ENCODE data around the gene EDC4.
"Not testable (repeated sequence)": the region's sequence is repeated elsewhere in the genome, so short reads cannot be mapped to it uniquely, and the experiment has no call there.

EDC4 gene

GRCh38 chr16:67853670-67854069 is 19.2 kb upstream of the EDC4 start:
- DNase-seq (ENCODE audit: low spot score): no peak

DNA sequence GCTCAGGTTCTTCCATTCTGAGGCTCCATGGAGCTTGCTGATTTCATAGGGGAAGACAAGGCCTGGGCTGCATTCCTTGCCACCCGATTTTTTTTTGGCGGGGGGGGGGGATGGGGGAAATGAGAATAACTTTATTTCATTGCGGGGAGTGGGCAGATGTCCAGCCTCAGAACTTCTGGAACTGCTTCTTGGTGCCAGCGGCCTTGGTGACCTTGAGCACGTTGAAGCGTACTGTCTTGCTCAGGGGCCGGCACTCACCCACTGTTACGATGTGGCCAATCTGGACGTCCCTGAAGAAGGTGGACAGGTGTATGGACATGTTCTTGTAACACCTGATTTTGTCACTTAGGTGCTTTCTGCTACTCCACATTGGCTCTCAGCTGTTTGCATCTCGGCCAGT is 17.1 kb upstream of the EDC4 start:
- no peak for DNase-seq (ENCODE audit: low spot score)

- no peak for DNase-seq (ENCODE audit: low spot score)
These were observed 15.8 kb upstream of the EDC4 start for GRCh38 chr16:67856927-67857546.

GRCh38 chr16:67857547-67858233 is 15.2 kb upstream of the EDC4 start:
- DNase-seq (ENCODE audit: low spot score): no peak

- DNase-seq (ENCODE audit: low spot score): no peak
These were observed 14.4 kb upstream of the EDC4 start for GRCh38 chr16:67858500-67858899.

DNA sequence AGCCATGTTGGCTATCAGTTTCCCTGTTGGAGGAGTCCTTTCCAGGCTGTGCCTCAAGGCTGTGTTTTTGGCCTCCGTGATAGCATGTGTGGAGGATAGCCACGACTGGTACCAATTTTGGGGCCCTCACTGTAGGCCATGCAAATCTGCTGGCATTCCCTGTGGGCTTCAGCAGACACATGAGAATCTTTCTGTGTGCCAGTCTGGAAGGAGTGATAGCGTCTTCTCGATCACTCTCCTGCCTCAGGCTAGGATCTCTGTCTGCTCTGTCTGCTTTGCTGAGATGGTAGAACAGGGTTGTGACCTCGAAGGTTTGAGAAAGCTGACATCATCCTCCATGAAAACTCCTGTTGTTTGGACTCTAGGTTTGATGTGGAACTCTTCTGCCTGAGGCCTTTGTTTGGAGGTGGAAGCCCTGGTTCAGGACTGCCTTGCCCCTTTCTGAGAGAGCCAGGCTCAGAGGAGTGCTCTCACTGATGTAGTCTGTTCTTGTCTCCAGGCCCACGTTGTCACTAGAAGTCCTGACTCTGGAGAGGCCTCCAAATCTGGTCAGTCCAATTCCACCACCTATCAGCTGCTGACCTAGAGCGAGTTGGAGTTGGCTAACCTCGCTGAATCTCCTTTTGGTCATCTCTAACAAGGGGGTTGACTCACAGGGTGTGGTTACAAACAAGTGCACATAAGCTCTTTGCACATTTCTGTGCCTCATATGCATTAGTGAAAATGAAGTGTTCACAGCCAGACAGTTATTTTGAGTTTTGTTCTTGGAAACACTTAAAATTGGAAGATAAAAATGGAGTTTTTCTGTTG is 12.1 kb upstream of the EDC4 start:
- no peak for DNase-seq (ENCODE audit: low spot score)

DNA sequence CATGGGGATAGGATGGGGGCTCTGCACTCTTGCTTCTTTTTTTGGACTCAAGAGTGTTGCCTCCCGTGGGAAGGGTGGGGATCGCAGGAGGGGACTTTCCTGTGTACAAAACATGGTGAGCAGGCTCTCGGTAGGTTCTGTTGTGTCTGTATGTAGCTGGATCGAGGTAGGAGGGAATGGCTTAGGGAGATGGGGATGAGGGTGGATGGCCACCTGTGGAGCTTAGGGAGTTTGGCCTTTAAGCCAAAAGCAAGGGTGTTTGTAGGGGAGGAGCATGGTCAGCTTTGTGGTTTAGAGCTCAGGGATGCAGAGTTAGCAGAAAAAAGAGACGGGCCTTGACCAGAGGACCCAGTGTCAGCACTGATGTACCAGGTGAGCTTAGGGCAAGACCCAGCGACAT is 11.0 kb upstream of the EDC4 start:
- no peak for DNase-seq (ENCODE audit: low spot score)

GRCh38 chr16:67862623-67863583 is 9.9 kb upstream of the EDC4 start:
- no peak for DNase-seq (ENCODE audit: low spot score)

DNA sequence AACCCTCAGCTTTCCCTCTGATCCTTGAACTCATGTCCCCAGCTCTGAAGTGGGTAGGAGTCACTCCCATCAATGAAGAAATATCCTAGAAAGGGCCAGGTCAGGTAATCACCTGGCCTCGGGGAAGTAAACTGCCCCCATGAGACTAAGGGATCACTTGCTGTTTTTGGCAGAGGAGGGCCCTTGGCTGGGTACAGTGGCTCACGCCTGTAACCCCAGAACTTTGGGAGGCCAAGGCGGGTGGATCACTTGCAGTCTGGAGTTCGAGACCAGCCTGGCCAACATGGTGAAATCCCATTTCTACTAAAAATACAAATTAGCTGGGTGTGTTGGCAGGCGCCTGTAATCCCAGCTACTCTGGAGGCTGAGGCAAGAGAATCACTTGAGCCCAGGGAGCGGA is 8.8 kb upstream of the EDC4 start:
- DNase-seq (ENCODE audit: low spot score): not testable (repeated sequence)

DNA sequence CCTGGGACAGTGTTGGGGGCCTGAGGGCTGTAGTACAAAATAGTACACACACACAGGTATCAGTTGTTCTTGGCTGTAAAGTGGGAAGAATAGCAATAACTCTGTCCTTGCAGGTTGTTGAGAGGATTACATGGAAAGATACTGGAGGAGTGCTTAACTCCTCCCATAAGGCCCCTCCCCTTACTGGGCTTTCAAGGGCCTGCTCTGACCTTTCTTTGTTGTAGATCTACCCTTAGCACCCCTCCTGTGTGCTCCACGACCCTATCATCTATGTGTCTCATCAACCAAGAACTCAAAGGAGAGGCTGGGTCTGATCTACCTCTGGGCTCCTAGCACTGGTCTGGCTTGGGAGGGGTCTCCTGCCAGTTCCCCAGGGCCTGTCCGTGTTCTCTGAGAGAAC is 8.3 kb upstream of the EDC4 start:
- no peak for DNase-seq (ENCODE audit: low spot score)

DNA sequence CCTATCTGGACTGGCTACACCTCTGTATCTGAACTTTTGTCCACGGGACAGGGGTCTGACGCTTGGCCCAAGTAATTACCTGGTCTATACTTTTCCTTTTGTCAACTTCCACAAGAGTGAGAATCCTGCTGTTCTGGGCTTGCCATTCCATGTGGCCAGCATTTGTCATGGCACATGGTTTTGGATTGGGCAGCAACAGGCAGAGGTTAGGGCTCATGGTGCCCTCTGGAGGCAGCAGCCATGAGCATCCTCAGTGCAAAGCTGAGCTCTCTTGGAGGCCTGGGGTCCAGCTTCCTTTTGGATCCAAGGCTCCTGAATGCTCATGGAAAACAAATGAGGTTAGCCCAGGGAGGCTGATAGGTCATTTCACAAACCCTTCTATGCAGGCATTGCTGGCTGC is 7.5 kb upstream of the EDC4 start:
- peak; percentile 58 for DNase-seq (ENCODE audit: low spot score)

DNA sequence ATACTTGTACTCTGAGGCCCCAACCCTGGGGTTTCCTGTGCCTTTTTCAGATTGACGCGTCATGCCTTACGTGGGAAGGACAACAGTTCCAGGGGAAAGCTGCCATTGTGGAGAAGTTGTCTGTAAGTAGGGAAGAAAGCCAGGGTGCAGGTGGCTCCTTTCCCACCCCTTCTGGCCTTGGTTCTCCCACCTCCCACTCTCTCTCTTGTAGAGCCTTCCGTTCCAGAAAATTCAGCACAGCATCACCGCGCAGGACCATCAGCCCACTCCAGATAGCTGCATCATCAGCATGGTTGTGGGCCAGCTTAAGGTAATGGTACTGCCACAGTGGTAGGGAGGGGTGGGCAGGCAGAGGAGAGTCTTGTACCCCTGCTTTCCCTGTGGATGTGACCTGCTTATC is 4.6 kb upstream of the EDC4 start:
- no peak for DNase-seq (ENCODE audit: low spot score)

- DNase-seq (ENCODE audit: low spot score): no peak
These were observed 3.2 kb upstream of the EDC4 start for GRCh38 chr16:67869653-67870052.

- no peak for DNase-seq (ENCODE audit: low spot score)
These were observed 1.6 kb upstream of the EDC4 start for GRCh38 chr16:67871256-67871655.

DNA sequence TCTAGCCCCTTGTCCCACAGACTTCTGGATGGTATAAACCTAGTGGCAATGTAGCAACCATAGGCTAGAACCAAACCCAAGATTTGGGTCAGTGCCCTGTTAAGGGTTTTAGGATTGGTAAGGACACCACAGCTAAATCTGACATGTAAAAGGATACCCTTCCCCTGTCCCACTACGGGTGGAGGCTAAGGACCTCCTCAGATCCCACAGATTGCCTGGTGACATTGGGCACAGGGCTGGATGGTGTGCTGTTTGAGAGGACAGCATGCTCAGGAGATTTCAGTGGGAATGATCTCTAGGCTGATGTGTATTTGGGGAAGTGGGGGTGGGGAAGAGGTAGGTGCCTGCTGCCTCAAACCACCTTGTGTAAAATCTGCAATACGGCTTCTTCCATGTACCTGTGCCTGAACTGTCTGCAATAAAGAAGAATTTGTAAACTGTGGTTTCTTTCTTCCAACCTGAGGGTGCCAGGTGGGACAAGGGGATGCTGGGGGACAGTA is 671 bp upstream of the EDC4 start:
- no peak for DNase-seq (ENCODE audit: low spot score)

DNA sequence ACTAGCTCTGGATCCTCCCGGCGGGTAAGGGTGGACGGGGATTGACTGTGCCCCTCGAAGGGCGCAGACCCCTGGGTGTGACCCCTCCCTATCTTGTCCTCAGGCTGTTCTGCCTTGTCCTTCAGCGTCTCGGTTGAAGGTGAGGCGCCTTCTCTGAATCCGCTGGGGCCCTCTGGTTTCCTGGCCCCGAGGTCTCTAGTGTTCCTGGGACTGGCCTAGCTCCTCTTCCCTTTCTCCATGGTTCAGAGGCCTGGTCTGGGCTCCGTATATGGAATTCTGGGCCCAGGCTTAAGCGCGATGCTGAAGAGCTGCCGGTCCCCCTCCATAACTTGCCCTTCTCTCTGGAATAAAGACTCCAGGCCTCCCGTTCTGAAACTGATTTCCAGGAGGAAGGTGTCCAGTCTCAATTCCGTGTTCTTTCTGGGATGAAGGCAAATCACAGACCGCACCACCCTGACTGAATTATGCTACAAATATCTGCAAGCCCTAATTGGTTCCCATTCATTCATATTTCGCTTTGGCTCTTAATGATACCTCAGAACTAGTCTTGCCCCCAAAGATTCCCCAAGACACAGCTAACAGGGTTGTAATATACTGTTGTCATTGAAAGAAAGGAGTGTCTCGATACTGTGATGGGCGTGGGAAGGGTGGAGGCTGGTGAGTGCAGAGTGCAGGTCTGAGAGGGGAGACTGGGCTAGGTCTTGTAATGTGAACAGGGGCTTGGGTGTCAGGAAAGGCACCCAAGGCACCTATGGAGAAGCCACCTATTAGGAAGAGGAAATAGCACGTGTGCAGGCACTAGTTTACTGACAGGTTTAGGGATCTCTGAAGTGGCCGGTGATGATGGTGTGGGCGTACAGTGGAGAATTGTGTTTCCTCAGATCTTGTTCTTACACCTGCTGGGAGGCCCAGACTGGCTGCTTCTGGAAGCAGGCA is 851 bp downstream of the EDC4 start:
- no peak for DNase-seq (ENCODE audit: low spot score)

DNA sequence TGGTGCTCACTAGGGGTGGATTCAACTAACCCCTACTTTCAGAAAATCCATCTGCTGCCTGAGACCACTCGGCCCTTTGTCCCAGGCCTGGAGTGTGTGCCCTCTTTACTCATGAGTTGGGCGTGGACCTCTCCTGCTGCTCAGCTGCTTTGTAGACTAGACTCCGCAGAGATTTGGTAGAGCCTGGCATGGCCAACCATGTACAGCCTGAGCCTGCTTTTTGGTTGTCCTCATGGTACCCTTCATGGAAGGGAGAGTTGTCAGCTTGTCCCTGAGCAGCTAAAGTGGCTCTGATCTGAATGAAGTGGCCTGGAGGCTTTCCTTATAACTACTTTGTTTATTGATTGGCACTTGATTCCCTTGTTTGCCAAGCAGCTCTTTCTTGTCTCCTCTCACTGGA is 1.5 kb downstream of the EDC4 start:
- no peak for DNase-seq (ENCODE audit: low spot score)

DNA sequence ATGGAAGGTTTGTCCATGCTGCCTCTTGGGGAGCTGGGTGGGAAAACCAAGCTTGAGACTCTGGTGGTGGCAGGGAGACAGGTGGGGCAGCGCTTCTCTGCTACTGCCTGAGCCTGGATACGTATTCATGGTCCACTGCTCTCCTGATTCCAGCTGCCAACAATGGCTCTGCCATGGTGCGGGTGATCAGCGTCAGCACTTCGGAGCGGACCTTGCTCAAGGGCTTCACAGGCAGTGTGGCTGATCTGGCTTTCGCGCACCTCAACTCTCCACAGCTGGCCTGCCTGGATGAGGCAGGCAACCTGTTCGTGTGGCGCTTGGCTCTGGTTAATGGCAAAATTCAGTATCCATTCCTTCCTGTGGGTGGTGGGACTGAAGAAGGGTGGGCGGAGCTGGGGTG is 4.2 kb downstream of the EDC4 start:
- no peak for DNase-seq (ENCODE audit: low spot score)

DNA sequence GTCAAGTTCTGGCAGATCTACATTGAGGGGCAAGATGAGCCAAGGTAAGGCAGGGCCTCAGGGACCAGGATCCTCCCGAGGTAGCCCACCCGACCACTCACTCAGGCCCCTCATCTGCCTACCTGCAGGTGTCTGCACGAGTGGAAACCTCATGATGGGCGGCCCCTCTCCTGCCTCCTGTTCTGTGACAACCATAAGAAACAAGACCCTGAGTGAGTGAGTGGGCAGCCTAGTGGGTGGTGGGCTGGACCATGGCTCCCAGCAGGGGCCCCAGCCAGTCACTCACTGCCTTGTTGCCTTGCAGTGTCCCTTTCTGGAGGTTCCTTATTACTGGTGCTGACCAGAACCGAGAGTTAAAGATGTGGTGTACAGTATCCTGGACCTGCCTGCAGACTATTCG is 5.4 kb downstream of the EDC4 start:
- no peak for DNase-seq (ENCODE audit: low spot score)

- DNase-seq (ENCODE audit: low spot score): no peak
These were observed 6.0 kb downstream of the EDC4 start for GRCh38 chr16:67878846-67879245.

GRCh38 chr16:67879462-67879861 is 6.6 kb downstream of the EDC4 start:
- no peak for DNase-seq (ENCODE audit: low spot score)

Data from hematopoietic multipotent progenitor cell treated with erythropoietin and hydrocortisone succinate and interleukin-3 and kit ligand, for 15 days (in vitro differentiated cells).